ENCODE results near the gene KRTAP19-2.

KRTAP19-2 gene

GRCh38 chr21:30487336-30487735 is at the start of gene KRTAP19-2:
KRTAP19-2 (minus strand) TSS chr21:30487436; CDS start chr21:30487348, 88 bp downstream.
- DNase-seq (ENCODE audit: low spot score) = no peak

GRCh38 chr21:30518876-30519275 is 31.6 kb upstream of the KRTAP19-2 start:
- DNase-seq (ENCODE audit: low spot score) = no peak

DNA sequence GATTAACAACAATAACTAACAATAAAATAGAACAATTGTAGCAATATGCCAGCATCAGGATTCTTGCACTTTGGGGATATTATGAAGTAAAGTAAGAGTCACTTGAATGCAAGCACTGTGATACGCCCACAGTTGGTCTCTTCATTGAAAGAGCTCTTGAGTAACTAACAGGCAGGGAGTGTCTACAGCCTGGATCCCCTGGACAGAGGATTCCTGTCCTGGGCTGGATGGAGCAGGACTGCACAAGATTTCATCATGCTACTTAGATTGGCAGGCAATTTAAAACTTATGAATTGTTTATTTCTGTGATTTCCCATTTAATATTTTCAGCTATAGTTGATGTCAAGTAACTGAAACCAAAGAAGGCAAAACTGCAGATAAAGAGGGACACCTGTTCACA is 28.4 kb upstream of the KRTAP19-2 start:
- DNase-seq (ENCODE audit: low spot score) = no peak

- peak; percentile 39 for DNase-seq (ENCODE audit: low spot score)
These were observed 18.5 kb upstream of the KRTAP19-2 start for GRCh38 chr21:30505621-30506205.

- DNase-seq (ENCODE audit: low spot score) = no peak
These were observed 14.8 kb upstream of the KRTAP19-2 start, which contains the start of gene KRTAP19-5 for GRCh38 chr21:30502041-30502440. KRTAP19-5 (minus strand) TSS chr21:30502141; CDS start chr21:30502090, 51 bp downstream.

DNA sequence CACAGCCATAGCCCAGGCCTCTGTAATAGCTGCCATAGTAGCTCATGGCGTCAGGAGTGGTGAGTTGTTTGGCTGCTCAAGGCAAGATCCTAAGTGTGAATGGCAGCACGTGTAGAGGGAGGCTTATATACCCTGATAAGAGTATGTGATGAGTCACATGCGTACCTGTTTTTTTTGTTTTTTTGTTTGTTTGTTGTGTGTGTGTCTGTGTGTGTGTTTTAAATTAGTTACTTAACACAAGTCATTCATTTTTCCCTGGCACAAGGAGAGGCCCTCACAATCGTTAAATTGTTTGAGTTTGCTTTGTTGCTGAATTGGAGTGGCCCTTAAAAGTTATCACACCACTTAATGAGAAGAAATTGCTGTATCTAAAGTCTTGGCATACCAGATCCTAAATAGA is 9.8 kb upstream of the KRTAP19-2 start, which contains the start of gene KRTAP19-4:
Gene KRTAP19-4, minus strand, starts transcription at position 101 of the 400 bp plus-strand sequence. Its CDS starts 55 bp downstream, at position 46.
- DNase-seq (ENCODE audit: low spot score) = no peak

DNA sequence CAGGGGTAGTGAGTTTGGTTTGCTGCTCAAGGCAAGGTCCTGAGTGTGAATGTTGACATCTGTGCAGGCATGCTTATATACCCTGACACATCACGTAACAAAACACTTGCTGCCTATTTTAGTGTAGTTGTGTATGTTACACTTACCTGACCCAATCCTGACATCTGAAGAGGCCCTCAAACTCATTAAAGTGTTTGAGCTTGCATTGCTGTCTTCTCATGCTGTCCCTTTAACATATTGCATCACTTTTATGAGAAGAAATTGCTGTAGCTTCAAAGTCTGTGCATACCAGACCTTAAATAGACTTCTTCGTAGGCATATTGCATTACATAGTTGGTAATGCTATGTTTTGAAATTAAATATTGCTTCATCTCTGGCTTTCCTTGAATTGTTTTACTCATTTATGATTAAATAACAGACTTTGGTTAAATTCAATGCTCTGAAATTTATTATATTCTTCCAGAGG is 4.8 kb upstream of the KRTAP19-2 start, which contains the start of gene KRTAP19-3:
Gene KRTAP19-3, minus strand, starts transcription at position 51 of the 466 bp plus-strand sequence. CDS start 56 bp downstream, outside the sequence.
- DNase-seq (ENCODE audit: low spot score) = no peak

DNA sequence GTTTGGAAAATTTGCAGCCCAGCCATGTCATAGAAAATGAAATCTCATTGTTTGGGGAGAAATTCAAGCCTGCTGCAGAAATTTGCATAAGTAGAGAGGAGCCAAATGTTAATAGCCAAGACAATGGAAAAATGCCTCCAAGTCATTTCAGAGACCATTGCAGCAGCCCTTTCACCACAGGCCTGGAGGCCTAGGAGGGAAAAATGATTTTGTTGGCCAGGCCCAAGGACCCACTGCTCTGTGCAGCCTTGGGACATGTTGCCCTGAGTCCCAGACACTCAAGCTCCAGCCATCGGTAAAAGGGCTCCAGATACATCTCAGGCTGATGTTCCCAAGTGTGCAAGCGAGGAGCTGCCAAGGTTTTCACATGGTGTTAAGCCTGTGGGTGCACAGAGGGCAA is 1.1 kb downstream of the KRTAP19-2 start:
- no peak for DNase-seq (ENCODE audit: low spot score)

DNA sequence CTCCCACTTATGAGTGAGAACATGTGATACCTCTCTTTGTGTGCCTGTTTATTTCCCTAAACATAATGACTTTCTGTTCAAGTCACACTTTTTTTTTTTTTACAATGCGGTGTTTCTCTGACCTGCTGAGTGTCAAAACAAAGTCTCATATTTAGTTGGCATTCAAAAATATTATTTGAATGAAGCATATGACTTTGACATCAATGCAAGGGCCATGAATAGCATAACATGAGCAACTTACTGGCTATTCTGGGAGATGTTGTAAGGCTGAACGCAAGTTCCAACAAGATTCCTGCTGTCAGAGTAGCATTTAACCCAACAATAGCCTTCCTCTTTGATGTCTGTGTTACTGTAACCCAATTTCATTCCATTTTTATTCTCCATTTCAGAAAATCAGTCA is 5.1 kb downstream of the KRTAP19-2 start:
- DNase-seq (ENCODE audit: low spot score) = no peak

GRCh38 chr21:30480145-30480544 is 7.1 kb downstream of the KRTAP19-2 start, which contains the start of gene KRTAP19-1:
KRTAP19-1 (minus strand) TSS chr21:30480367; CDS start chr21:30480317, 50 bp downstream.
- DNase-seq (ENCODE audit: low spot score) = no peak

DNA sequence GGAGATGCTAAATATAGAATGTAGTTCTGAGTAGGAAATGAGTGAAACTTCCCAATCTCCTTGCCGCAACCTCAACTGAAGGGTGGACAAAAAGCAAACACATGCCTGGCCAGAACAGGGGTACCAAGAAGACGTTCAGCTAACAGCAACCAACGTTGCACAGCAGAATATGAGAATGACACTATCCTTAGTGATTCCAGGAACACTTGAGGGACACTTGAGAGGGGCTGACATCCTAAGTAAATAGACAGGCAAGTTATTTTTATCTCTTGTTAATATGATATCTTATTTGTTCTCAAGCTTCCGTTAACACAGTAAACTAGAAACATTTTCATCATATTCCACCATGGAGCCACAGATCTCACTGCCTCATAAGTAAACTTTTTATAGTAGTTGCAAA is 8.0 kb downstream of the KRTAP19-2 start:
- no peak for DNase-seq (ENCODE audit: low spot score)

DNA sequence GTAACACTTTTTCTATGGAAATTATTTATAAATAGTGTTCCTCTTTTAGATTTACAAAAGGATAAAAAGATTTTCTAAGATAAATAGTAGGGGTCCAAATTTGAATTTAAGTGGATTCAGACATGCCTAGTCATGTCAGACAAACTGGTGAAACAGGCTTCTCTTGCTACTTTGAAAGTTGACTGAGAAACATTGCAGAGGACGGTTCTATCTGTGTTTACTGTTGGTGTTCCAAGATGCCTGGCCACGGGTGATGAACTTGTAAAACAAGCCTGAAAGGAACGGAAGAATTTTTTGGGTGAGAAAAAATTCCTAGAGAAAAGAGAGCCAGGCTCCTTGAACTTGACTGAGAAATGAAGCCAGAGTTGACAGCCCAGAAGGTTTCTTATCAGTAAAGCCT is 9.2 kb downstream of the KRTAP19-2 start:
- DNase-seq (ENCODE audit: low spot score) = no peak

- no peak for DNase-seq (ENCODE audit: low spot score)
These were observed 18.1 kb downstream of the KRTAP19-2 start for GRCh38 chr21:30468900-30469714.

DNA sequence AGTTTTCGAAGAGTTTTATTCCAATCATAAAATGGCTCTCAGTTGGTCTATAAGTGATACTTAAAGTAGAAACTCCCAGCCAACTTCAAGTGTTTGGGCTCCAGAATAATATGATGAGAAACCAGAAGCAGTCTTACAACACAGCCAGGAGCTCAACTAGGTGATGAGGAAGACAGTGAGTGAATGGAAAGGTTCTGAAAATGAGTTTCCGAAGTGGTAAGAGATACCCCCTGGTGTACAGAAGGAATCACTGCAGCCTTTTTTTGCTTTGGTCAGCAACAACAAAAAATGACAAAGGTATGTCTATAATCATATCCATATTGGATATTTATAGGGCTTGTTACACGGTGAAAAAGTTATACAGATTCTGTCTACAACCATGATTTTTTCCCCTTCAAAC is 23.5 kb downstream of the KRTAP19-2 start:
- DNase-seq (ENCODE audit: low spot score) = no peak

- DNase-seq (ENCODE audit: low spot score) = no peak
These were observed 38.7 kb downstream of the KRTAP19-2 start for GRCh38 chr21:30448514-30448913.

GRCh38 chr21:30447056-30447455 is 40.2 kb downstream of the KRTAP19-2 start:
- DNase-seq (ENCODE audit: low spot score) = no peak

- no peak for DNase-seq (ENCODE audit: low spot score)
These were observed 43.0 kb downstream of the KRTAP19-2 start for GRCh38 chr21:30444204-30444603.

- no peak for DNase-seq (ENCODE audit: low spot score)
These were observed 44.0 kb downstream of the KRTAP19-2 start for GRCh38 chr21:30443226-30443625.

DNA sequence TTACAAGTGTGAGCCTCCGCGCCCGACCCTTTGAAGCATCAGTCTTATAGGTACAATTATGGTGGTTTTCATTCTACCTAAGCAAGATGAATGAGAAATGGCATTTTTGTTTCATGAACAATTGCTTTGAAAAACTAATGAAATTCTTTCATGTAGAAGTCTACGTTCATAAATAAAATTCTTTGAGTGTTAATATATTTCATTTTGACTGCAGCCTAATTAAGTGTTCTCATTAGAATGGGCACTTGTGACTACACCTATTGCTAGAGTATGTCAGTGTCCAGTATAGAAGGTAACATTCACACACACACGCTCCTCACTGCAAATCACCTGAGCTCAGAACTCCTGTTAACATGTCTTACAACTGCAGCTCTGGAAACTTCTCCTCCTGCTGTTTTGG is 47.3 kb downstream of the KRTAP19-2 start, which contains the start of gene KRTAP15-1:
Gene KRTAP15-1, plus strand, starts transcription at position 301 of the 400 bp plus-strand sequence. Its CDS starts 53 bp downstream, at position 354.
- DNase-seq (ENCODE audit: low spot score) = no peak

Measured in activated CD4-positive, alpha-beta T cell treated with anti-CD3 and anti-CD28 coated beads, Interleukin-2, Interleukin-4, amounts not matched to agents 100 ng/mL and 50 ng/mL, durations not matched to agents 16 hours and 8 hours (primary cell).